K562 (cell line): ENCODE measurements around the gene USP32.

Experiments
- EZH2 ChIP-seq: IDR thresholded peaks from 2 replicates; pipeline ENCODE4 v1.6.1; 2012; ENCODE audit warnings: low read depth, mild to moderate bottlenecking, inconsistent platforms, low read length, borderline replicate concordance
- JUN ChIP-seq, 2 experiments: sonication (generic) in 1 of 2; formaldehyde crosslinking in 1 of 2; IDR thresholded peaks; 2 replicates each; pipeline versions ENCODE4 v1.6.1 to v1.8.0; 2012 to 2022; ENCODE audit warnings: borderline replicate concordance in 2 of 2, mild to moderate bottlenecking in 2 of 2, improper control_type of control experiment in 1 of 2, low read depth in 1 of 2, low read length in 1 of 2, missing genetic modification reagents in 1 of 2
- POLR2A ChIP-seq: fragments of 450-650 bp; conservative IDR thresholded peaks from 2 replicates; pipeline ENCODE4 v1.6.1; 2016
- RNF2 ChIP-seq: sonication (generic); IDR thresholded peaks from 2 replicates; pipeline ENCODE4 v1.6.1; 2016
- SMARCC2 ChIP-seq: fragments of 450-650 bp; IDR thresholded peaks from 2 replicates; pipeline ENCODE4 v1.6.1; 2017; ENCODE audit warnings: antibody characterized with exemption, moderate library complexity, mild to moderate bottlenecking, low read depth
- TBP ChIP-seq: optimal IDR thresholded peaks from 2 replicates; pipeline ENCODE3; 2011; ENCODE audit warnings: low read depth, low read length, improper control_type of control experiment
- ZC3H4 ChIP-seq: sonication (generic); formaldehyde crosslinking; IDR thresholded peaks from 2 replicates; pipeline ENCODE4 v1.9.0; 2021; ENCODE audit warnings: missing genetic modification reagents, borderline replicate concordance
- ZFP1 ChIP-seq: fragments of 450-650 bp; formaldehyde crosslinking; IDR thresholded peaks from 2 replicates; pipeline ENCODE4 v1.4.0; 2020; ENCODE audit warnings: mild to moderate bottlenecking, mixed read lengths
- ZNF407 ChIP-seq: fragments of 450-650 bp; IDR thresholded peaks from 2 replicates; pipeline ENCODE4 v1.6.1; 2016; ENCODE audit warnings: low read depth
- ZNF639 ChIP-seq, 2 experiments: fragments of 200-800 bp in 1 of 2; sonication (Bioruptor generic) in 1 of 2; sonication (generic) in 1 of 2; formaldehyde crosslinking in 1 of 2; IDR thresholded peaks in 1 of 2; conservative IDR thresholded peaks in 1 of 2; 2 replicates each; pipeline versions ENCODE4 v1.5.0 to v1.6.1; 2016 to 2020; ENCODE audit warnings: missing compliant biosample characterization in 1 of 2, missing genetic modification characterization in 1 of 2, missing genetic modification reagents in 1 of 2
- TF ChIP-seq, protein P1 (sequence below): sonication (generic); formaldehyde crosslinking; IDR thresholded peaks from 2 replicates; pipeline ENCODE4 v1.8.1; 2023; ENCODE audit warnings: mild to moderate bottlenecking, missing genetic modification reagents
- TF ChIP-seq, protein P2 (sequence below), 3 experiments: IDR thresholded peaks in 2 of 3; conservative IDR thresholded peaks in 1 of 3; 2 replicates each; pipeline ENCODE4 v1.5.1; 2011 to 2012; ENCODE audit warnings: low read length in 3 of 3, mild to moderate bottlenecking in 3 of 3, control low read depth in 2 of 3, improper control_type of control experiment in 1 of 3, inconsistent platforms in 1 of 3, low read depth in 1 of 3, mixed read lengths in 1 of 3, moderate library complexity in 1 of 3; ENCODE audit not compliant: insufficient read depth in 2 of 3
- TF ChIP-seq, protein P3 (sequence below): fragments of 450-650 bp; IDR thresholded peaks from 2 replicates; pipeline ENCODE4 v1.6.1; 2016; ENCODE audit warnings: antibody characterized with exemption
- TF ChIP-seq, protein P4 (sequence below): conservative IDR thresholded peaks from 2 replicates; pipeline ENCODE4 v1.6.1; 2011; ENCODE audit warnings: low read depth, mild to moderate bottlenecking, low read length; ENCODE audit not compliant: control insufficient read depth

DNA sequence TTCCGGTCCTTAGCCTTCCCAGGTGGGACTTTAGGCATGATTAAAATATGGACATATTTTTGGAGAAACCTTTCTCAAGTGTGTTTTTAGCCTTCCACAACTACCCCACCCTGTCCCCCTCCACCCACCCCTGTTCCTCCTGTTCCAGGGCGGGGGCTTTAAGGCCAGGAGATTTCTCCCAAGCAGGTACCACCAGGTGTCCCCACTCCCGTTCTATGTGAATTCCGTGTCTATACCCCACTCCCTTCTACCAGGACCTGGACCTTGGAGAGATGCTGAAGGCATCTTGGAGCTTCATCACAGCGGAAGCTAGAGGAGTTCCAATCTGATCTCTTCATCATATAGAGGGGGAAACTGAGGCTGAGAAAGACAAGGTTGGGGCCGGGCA, 232.5 kb downstream of the USP32 start:
- TF ChIP-seq POLR2A: no peak
- no peak for TF ChIP-seq ZFP1 (CRISPR knock-in tag)
- no peak for TF ChIP-seq ZNF639 (CRISPR knock-in tag; conservative IDR thresholded peaks at IDR 0.05 in 1 of 2, IDR thresholded peaks at IDR 0.05 in 1 of 2)
- TF ChIP-seq RNF2: no peak
- TF ChIP-seq SMARCC2: no peak
- TF ChIP-seq, protein P1, sequence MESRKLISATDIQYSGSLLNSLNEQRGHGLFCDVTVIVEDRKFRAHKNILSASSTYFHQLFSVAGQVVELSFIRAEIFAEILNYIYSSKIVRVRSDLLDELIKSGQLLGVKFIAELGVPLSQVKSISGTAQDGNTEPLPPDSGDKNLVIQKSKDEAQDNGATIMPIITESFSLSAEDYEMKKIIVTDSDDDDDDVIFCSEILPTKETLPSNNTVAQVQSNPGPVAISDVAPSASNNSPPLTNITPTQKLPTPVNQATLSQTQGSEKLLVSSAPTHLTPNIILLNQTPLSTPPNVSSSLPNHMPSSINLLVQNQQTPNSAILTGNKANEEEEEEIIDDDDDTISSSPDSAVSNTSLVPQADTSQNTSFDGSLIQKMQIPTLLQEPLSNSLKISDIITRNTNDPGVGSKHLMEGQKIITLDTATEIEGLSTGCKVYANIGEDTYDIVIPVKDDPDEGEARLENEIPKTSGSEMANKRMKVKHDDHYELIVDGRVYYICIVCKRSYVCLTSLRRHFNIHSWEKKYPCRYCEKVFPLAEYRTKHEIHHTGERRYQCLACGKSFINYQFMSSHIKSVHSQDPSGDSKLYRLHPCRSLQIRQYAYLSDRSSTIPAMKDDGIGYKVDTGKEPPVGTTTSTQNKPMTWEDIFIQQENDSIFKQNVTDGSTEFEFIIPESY (CRISPR knock-in tag): no peak
- no peak for TF ChIP-seq TBP
- TF ChIP-seq JUN (IDR thresholded peaks at IDR 0.05; ENCODE audit: borderline replicate concordance, low read depth, low read length): no peak
- TF ChIP-seq JUN (CRISPR knock-in tag; IDR thresholded peaks at IDR 0.05; ENCODE audit: borderline replicate concordance): no peak
- no peak for TF ChIP-seq EZH2
- TF ChIP-seq, protein P2, sequence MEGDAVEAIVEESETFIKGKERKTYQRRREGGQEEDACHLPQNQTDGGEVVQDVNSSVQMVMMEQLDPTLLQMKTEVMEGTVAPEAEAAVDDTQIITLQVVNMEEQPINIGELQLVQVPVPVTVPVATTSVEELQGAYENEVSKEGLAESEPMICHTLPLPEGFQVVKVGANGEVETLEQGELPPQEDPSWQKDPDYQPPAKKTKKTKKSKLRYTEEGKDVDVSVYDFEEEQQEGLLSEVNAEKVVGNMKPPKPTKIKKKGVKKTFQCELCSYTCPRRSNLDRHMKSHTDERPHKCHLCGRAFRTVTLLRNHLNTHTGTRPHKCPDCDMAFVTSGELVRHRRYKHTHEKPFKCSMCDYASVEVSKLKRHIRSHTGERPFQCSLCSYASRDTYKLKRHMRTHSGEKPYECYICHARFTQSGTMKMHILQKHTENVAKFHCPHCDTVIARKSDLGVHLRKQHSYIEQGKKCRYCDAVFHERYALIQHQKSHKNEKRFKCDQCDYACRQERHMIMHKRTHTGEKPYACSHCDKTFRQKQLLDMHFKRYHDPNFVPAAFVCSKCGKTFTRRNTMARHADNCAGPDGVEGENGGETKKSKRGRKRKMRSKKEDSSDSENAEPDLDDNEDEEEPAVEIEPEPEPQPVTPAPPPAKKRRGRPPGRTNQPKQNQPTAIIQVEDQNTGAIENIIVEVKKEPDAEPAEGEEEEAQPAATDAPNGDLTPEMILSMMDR (IDR thresholded peaks at IDR 0.05 in 2 of 3, conservative IDR thresholded peaks at IDR 0.05 in 1 of 3; ENCODE audit: insufficient read depth in 2 of 3, low read depth in 1 of 3, low read length in 3 of 3): no peak
- TF ChIP-seq ZNF407: no peak
- TF ChIP-seq, protein P3, sequence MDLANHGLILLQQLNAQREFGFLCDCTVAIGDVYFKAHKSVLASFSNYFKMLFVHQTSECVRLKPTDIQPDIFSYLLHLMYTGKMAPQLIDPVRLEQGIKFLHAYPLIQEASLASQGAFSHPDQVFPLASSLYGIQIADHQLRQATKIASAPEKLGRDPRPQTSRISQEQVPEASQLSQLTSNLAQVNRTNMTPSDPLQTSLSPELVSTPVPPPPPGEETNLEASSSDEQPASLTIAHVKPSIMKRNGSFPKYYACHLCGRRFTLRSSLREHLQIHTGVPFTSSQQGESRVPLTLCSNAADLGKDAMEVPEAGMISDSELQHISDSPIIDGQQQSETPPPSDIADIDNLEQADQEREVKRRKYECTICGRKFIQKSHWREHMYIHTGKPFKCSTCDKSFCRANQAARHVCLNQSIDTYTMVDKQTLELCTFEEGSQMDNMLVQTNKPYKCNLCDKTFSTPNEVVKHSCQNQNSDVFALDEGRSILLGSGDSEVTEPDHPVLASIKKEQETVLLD: no peak
- TF ChIP-seq ZC3H4 (CRISPR knock-in tag): no peak
- TF ChIP-seq, protein P4, sequence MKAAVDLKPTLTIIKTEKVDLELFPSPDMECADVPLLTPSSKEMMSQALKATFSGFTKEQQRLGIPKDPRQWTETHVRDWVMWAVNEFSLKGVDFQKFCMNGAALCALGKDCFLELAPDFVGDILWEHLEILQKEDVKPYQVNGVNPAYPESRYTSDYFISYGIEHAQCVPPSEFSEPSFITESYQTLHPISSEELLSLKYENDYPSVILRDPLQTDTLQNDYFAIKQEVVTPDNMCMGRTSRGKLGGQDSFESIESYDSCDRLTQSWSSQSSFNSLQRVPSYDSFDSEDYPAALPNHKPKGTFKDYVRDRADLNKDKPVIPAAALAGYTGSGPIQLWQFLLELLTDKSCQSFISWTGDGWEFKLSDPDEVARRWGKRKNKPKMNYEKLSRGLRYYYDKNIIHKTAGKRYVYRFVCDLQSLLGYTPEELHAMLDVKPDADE: no peak
